ENCODE results near the gene CCDC170. TPM values are rescaled to one million over a fixed set of nuclear protein-coding genes. Genes with fewer than 3 reads are reported as not detected.

Gene CCDC170
- total RNA-seq, 1 donor from 2014 or later: 0.55 TPM

DNA sequence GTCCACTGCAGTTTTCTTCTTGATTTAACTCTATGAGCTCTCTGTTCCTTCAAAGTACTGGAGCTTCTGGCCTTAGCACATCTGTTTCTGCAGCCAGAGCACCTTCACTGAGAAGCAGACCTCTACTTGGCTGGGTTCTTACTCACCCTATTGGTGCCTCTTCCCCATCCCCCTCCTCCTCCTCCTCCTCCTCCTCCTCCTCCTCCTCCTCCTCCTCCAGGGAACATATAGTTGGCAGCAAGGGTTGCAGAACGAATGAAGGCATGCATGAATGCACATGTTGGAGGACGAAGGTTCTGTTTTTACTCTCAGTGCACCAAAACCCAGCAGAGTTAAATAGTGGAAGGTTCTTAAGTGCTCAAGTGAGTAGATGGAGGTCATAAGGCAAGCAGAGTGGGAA is 172.7 kb downstream of the CCDC170 start:
- no peak overlapping the region for H3K27ac ChIP-seq
- H3K9me3 ChIP-seq: no peaks in the 10 kb centered on the region
- intact Hi-C loops (cut with DNase I): no loop called here
- no peak overlapping the region for H3K4me3 ChIP-seq
- ATAC-seq (no peak), DNase-seq (no peak)
- H3K4me1 ChIP-seq: no peaks in the 10 kb centered on the region
- no peaks in the 10 kb centered on the region for H3K36me3 ChIP-seq
- H3K27me3 ChIP-seq: no peaks in the 10 kb centered on the region
- TF ChIP-seq, protein P1, sequence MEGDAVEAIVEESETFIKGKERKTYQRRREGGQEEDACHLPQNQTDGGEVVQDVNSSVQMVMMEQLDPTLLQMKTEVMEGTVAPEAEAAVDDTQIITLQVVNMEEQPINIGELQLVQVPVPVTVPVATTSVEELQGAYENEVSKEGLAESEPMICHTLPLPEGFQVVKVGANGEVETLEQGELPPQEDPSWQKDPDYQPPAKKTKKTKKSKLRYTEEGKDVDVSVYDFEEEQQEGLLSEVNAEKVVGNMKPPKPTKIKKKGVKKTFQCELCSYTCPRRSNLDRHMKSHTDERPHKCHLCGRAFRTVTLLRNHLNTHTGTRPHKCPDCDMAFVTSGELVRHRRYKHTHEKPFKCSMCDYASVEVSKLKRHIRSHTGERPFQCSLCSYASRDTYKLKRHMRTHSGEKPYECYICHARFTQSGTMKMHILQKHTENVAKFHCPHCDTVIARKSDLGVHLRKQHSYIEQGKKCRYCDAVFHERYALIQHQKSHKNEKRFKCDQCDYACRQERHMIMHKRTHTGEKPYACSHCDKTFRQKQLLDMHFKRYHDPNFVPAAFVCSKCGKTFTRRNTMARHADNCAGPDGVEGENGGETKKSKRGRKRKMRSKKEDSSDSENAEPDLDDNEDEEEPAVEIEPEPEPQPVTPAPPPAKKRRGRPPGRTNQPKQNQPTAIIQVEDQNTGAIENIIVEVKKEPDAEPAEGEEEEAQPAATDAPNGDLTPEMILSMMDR (IDR thresholded peaks at IDR 0.05): no peak

DNA sequence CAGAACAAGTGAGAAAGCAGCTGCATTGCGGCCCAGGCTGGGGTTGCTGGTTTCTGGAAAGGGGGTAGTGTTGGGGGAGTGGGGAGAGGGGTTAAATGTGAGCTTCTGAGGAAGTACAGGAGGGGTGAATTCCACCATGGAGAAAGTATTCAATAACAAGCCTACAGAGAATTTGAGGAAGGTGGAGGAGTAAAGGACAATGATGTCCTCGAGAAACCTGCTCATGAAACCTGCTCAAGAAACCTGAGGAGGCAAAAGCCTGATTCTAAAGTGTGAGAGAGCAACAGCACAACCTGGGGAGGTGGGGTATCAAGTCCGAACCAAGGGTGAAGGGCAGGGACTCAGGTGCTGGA is 175.4 kb downstream of the CCDC170 start:
- ATAC-seq (no peak), DNase-seq (no peak)
- H3K27ac ChIP-seq: no peak overlapping the region
- H3K4me1 ChIP-seq: no peaks in the 10 kb centered on the region
- no peak overlapping the region for H3K4me3 ChIP-seq
- intact Hi-C loops (cut with DNase I): no loop called here
- H3K9me3 ChIP-seq: no peaks in the 10 kb centered on the region
- TF ChIP-seq, protein P1 (IDR thresholded peaks at IDR 0.05): no peak
- no peaks in the 10 kb centered on the region for H3K36me3 ChIP-seq
- H3K27me3 ChIP-seq: no peaks in the 10 kb centered on the region

DNA sequence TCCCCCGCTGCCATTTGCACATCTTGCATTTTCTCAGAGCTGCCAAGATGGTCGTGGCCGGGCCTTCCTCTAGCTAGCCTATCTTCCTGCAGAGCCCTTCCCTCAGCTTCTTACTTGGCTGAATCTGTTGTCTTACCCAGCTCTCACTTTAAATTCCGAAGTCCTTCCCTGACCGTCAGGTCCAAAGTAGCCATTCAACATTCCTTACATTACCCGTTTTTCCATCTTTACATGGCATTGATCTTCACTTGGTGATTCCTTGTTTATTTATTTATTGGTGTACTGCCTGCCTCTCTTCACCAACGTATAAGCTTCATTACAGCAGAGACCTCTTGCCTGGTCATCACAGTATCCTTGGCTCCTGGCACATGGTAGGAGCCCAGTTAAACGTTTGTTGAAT is 176.3 kb downstream of the CCDC170 start:
- ATAC-seq: no peak
- intact Hi-C loops (cut with DNase I): no loop called here

More for the DNA sequence above, 176.3 kb downstream of the CCDC170 start:
- Histone ChIP-seq H3K27me3 (no peaks in the 10 kb centered on the region), H3K27ac (no peak overlapping the region), H3K4me1 (no peaks in the 10 kb centered on the region), H3K9me3 (no peaks in the 10 kb centered on the region), H3K4me3 (no peak overlapping the region), H3K36me3 (no peaks in the 10 kb centered on the region)
- no peak for DNase-seq
- TF ChIP-seq, protein P1 (IDR thresholded peaks at IDR 0.05): no peak

Other genes starting within 250 kb of the CCDC170 start
- 13.0 TPM for gene ZBTB2, start 102.5 kb upstream of the CCDC170 start, total RNA-seq
- gene RMND1, start 41.9 kb upstream of the CCDC170 start, total RNA-seq: 19.5 TPM